H1 (cell line): ENCODE data around the gene PCDH9. TPM values are rescaled to one million over a fixed set of nuclear protein-coding genes. Genes with fewer than 3 reads are reported as not detected.

ENCODE experiments used
- CTCF ChIA-PET: fragments of 300-600 bp; sonication (Branson Sonifier 250); formaldehyde crosslinking; loops from one replicate; lab custom pipeline; 2021; ENCODE audit not compliant: partially characterized antibody; lab: Charles Lee
- POLR2A ChIA-PET: fragments of 300-600 bp; sonication (Branson Sonifier 250); formaldehyde crosslinking; loops from one replicate; lab custom pipeline; 2021; ENCODE audit warnings: inconsistent platforms; ENCODE audit not compliant: partially characterized antibody; lab: Charles Lee
- DNase-seq, 2 experiments: peaks; one replicate each; pipeline versions ENCODE4 v3.0.0 to v3.0.0-alpha.2; 2010 to 2022; ENCODE audit warnings: low spot score in 2 of 2, low read depth in 1 of 2, mixed read lengths in 1 of 2
- FAIRE-seq: peaks from 2 replicates; lab custom pipeline; 2011; peaks lifted over from hg19 to GRCh38; lab: Jason Lieb, UNC
- H2AFZ ChIP-seq: 2 replicates; pipeline ENCODE4 v1.8.1; 2012; ENCODE audit warnings: low read length, inconsistent platforms
- H2AK5ac ChIP-seq: 2 replicates; pipeline ENCODE4 v1.6.1; 2013; ENCODE audit warnings: low read depth, low read length
- H2BK120ac ChIP-seq: replicated peaks from 2 replicates; pipeline ENCODE3; 2013; ENCODE audit warnings: low read depth, low read length, inconsistent platforms
- H2BK12ac ChIP-seq: 2 replicates; pipeline ENCODE4 v1.6.1; 2013; ENCODE audit warnings: low read depth, low read length
- H2BK15ac ChIP-seq: 2 replicates; pipeline ENCODE4 v1.6.1; 2013; ENCODE audit warnings: low read length
- H2BK20ac ChIP-seq: 2 replicates; pipeline ENCODE4 v1.6.1; 2013; ENCODE audit warnings: low read length
- H2BK5ac ChIP-seq: 2 replicates; pipeline ENCODE4 v1.6.1; 2013; ENCODE audit warnings: low read depth, low read length
- H3K14ac ChIP-seq: 2 replicates; pipeline ENCODE4 v1.6.1; 2013; ENCODE audit warnings: inconsistent platforms; ENCODE audit not compliant: insufficient read length
- H3K18ac ChIP-seq: 2 replicates; pipeline ENCODE4 v1.6.1; 2013; ENCODE audit warnings: low read length; ENCODE audit errors: extremely low read depth
- H3K23ac ChIP-seq: 2 replicates; pipeline ENCODE4 v1.6.1; 2013; ENCODE audit warnings: inconsistent platforms; ENCODE audit not compliant: insufficient read length
- H3K23me2 ChIP-seq: 2 replicates; pipeline ENCODE4 v1.6.1; 2013; ENCODE audit warnings: low read depth, low read length
- H3K27ac ChIP-seq: 2 replicates; pipeline ENCODE4 v1.6.1; 2011; ENCODE audit warnings: low read depth, low read length, inconsistent platforms
- H3K27me3 ChIP-seq, 4 experiments: replicated peaks in 1 of 4; 1 replicate in 1 of 4; 2 replicates in 3 of 4; pipeline versions ENCODE4 v1.6.1 to v1.8.1; 2011 to 2013; ENCODE audit warnings: low read length in 3 of 4, mild to moderate bottlenecking in 3 of 4, inconsistent platforms in 2 of 4, mixed read lengths in 2 of 4, moderate library complexity in 1 of 4; ENCODE audit not compliant: control insufficient read depth in 3 of 4, insufficient read depth in 3 of 4; ENCODE audit errors: extremely low read depth in 1 of 4
- H3K36me3 ChIP-seq, 4 experiments: 2 replicates each; pipeline versions ENCODE4 v1.6.1 to v1.8.1; 2011 to 2013; ENCODE audit warnings: mild to moderate bottlenecking in 4 of 4, low read length in 3 of 4, moderate library complexity in 2 of 4, control low read depth in 1 of 4, inconsistent platforms in 1 of 4; ENCODE audit not compliant: insufficient read depth in 4 of 4, control insufficient read depth in 2 of 4
- H3K4ac ChIP-seq: replicated peaks from 2 replicates; pipeline ENCODE3; 2013; ENCODE audit warnings: low read length, low read depth, mixed read lengths, inconsistent platforms; ENCODE audit not compliant: insufficient read length
- H3K4me1 ChIP-seq, 4 experiments: replicated peaks in 1 of 4; 1 replicate in 1 of 4; 2 replicates in 3 of 4; pipeline versions ENCODE4 v1.6.1 to v1.8.1; 2011 to 2013; ENCODE audit warnings: low read length in 3 of 4, inconsistent platforms in 2 of 4, mixed read lengths in 1 of 4; ENCODE audit not compliant: insufficient read depth in 4 of 4, control insufficient read depth in 3 of 4
- H3K4me2 ChIP-seq, 2 experiments: 2 replicates each; pipeline versions ENCODE4 v1.6.1 to v1.8.1; 2011 to 2013; ENCODE audit warnings: low read depth in 2 of 2, low read length in 2 of 2, control low read depth in 1 of 2, inconsistent platforms in 1 of 2, mild to moderate bottlenecking in 1 of 2; ENCODE audit not compliant: insufficient read depth in 1 of 2
- H3K4me3 ChIP-seq, 4 experiments: fragments of 200-600, 300-600 bp in 1 of 4; sonication (generic), shearing (Covaris generic), sonication (Bioruptor Twin) in 1 of 4; 2 replicates each; pipeline versions ENCODE4 v1.5.1 to v1.8.1; 2011 to 2016; ENCODE audit warnings: low read length in 4 of 4, low read depth in 3 of 4, control low read depth in 2 of 4, inconsistent platforms in 2 of 4, mild to moderate bottlenecking in 2 of 4, mixed read lengths in 1 of 4, moderate library complexity in 1 of 4; ENCODE audit not compliant: insufficient read depth in 2 of 4; ENCODE audit errors: extremely low read depth in 1 of 4
- H3K56ac ChIP-seq: replicated peaks from 2 replicates; pipeline ENCODE3; 2013; ENCODE audit warnings: low read depth, mild to moderate bottlenecking, mixed read lengths, low read length, inconsistent platforms; ENCODE audit not compliant: insufficient read length
- H3K79me1 ChIP-seq: 2 replicates; pipeline ENCODE4 v1.6.1; 2013; ENCODE audit warnings: low read depth, low read length, control low read depth
- H3K79me2 ChIP-seq, 2 experiments: 2 replicates each; pipeline versions ENCODE4 v1.6.1 to v1.8.1; 2012 to 2013; ENCODE audit warnings: low read length in 2 of 2, mild to moderate bottlenecking in 2 of 2, inconsistent platforms in 1 of 2; ENCODE audit not compliant: insufficient read depth in 2 of 2, control insufficient read depth in 1 of 2
- H3K9ac ChIP-seq, 4 experiments: replicated peaks in 1 of 4; 1 replicate in 1 of 4; 2 replicates in 3 of 4; pipeline versions ENCODE4 v1.6.1 to v1.8.1; 2011 to 2013; ENCODE audit warnings: low read depth in 3 of 4, low read length in 3 of 4, control low read depth in 2 of 4, mild to moderate bottlenecking in 2 of 4, moderate library complexity in 2 of 4, inconsistent platforms in 1 of 4; ENCODE audit errors: extremely low read depth in 1 of 4
- H3K9me3 ChIP-seq, 2 experiments: 2 replicates each; pipeline versions ENCODE4 v1.6.1 to v1.8.1; 2012 to 2013; ENCODE audit warnings: mild to moderate bottlenecking in 2 of 2, moderate library complexity in 2 of 2, control low read depth in 1 of 2, inconsistent platforms in 1 of 2, low read depth in 1 of 2, low read length in 1 of 2, mixed read lengths in 1 of 2; ENCODE audit not compliant: insufficient read depth in 2 of 2
- H4K20me1 ChIP-seq, 2 experiments: replicated peaks in 1 of 2; 2 replicates each; pipeline versions ENCODE3 to v1.8.1; 2011 to 2013; ENCODE audit warnings: inconsistent platforms in 2 of 2, low read length in 2 of 2, mild to moderate bottlenecking in 1 of 2; ENCODE audit not compliant: insufficient read depth in 2 of 2, control insufficient read depth in 1 of 2
- H4K5ac ChIP-seq: 2 replicates; pipeline ENCODE4 v1.6.1; 2013; ENCODE audit warnings: low read length, low read depth, mixed read lengths, inconsistent platforms; ENCODE audit not compliant: insufficient read length
- H4K8ac ChIP-seq: 2 replicates; pipeline ENCODE4 v1.8.0; 2013; ENCODE audit warnings: mild to moderate bottlenecking, moderate library complexity, low read length, inconsistent platforms; ENCODE audit not compliant: insufficient read depth; ENCODE audit errors: extremely low read depth
- H4K91ac ChIP-seq: replicated peaks from 2 replicates; pipeline ENCODE3; 2013; ENCODE audit warnings: low read length, mixed read lengths, inconsistent platforms; ENCODE audit not compliant: insufficient read length
- BCL11A ChIP-seq, 2 experiments: IDR thresholded peaks; one replicate each; pipeline ENCODE4 v1.6.1; 2011; ENCODE audit warnings: low read depth in 2 of 2, low read length in 2 of 2, mild to moderate bottlenecking in 2 of 2
- CEBPB ChIP-seq: IDR thresholded peaks from 2 replicates; pipeline ENCODE4 v1.6.1; 2012; ENCODE audit warnings: low read depth, low read length
- KDM1A ChIP-seq: fragments of 200-600, 300-600 bp; sonication (generic); IDR thresholded peaks from 2 replicates; pipeline ENCODE4 v1.7.1; 2016; ENCODE audit warnings: mild to moderate bottlenecking, low read length, borderline replicate concordance
- KDM4A ChIP-seq: IDR thresholded peaks from one replicate; pipeline ENCODE4 v1.7.1; 2012; ENCODE audit warnings: low read depth, mild to moderate bottlenecking, moderate library complexity, low read length, inconsistent platforms; ENCODE audit not compliant: severe bottlenecking
- PHF8 ChIP-seq: fragments of 200-600 bp; sonication (generic); conservative IDR thresholded peaks from 2 replicates; pipeline ENCODE4 v1.7.1; 2012; ENCODE audit warnings: low read depth, mild to moderate bottlenecking, inconsistent platforms, low read length, moderate library complexity
- POLR2A ChIP-seq, 2 experiments: IDR thresholded peaks; 1 replicate in 1 of 2; 2 replicates in 1 of 2; pipeline ENCODE4 v1.6.1; 2011; ENCODE audit warnings: low read depth in 2 of 2, low read length in 2 of 2, mild to moderate bottlenecking in 2 of 2; ENCODE audit errors: control extremely low read depth in 1 of 2
- POLR2AphosphoS5 ChIP-seq: IDR thresholded peaks from 2 replicates; pipeline ENCODE4 v1.6.1; 2011; ENCODE audit warnings: low read depth, low read length
- RAD21 ChIP-seq, 2 experiments: IDR thresholded peaks in 1 of 2; conservative IDR thresholded peaks in 1 of 2; 2 replicates each; pipeline ENCODE4 v1.6.1; 2011; ENCODE audit warnings: low read depth in 2 of 2, low read length in 2 of 2, improper control_type of control experiment in 1 of 2, inconsistent platforms in 1 of 2, mild to moderate bottlenecking in 1 of 2, moderate library complexity in 1 of 2
- RXRA ChIP-seq: IDR thresholded peaks from 2 replicates; pipeline ENCODE4 v1.6.1; 2011; ENCODE audit warnings: low read depth, mild to moderate bottlenecking, low read length, moderate library complexity; ENCODE audit not compliant: insufficient read depth
- SP4 ChIP-seq: IDR thresholded peaks from 2 replicates; pipeline ENCODE4 v1.6.1; 2012; ENCODE audit warnings: low read length, inconsistent platforms
- TAF7 ChIP-seq: optimal IDR thresholded peaks from 2 replicates; pipeline ENCODE3; 2011; ENCODE audit warnings: low read depth, mild to moderate bottlenecking, inconsistent platforms, low read length, moderate library complexity, borderline replicate concordance
- ZNF274 ChIP-seq: IDR thresholded peaks from 2 replicates; pipeline ENCODE4 v1.7.0; 2012; ENCODE audit warnings: low read length, borderline replicate concordance; ENCODE audit errors: extremely low read depth
- WGBS, 2 experiments: shearing (Covaris generic) in 1 of 2; methylation state at CpG; one replicate each; pipeline versions ENCODE4 v1.1.6 to v1.1.7; 2013 to 2015; ENCODE audit warnings: low lambda C conversion rate in 2 of 2, mixed read lengths in 2 of 2, inconsistent platforms in 1 of 2, low coverage in 1 of 2, missing lambda C conversion rate in 1 of 2; ENCODE audit not compliant: insufficient replicate concordance in 2 of 2, insufficient coverage in 1 of 2, insufficient read length in 1 of 2; ENCODE audit errors: extremely low coverage in 1 of 2, missing lambda C conversion rate in 1 of 2; 5-methylcytosine and 5-hydroxymethylcytosine counted together
- polyA plus RNA-seq, 7 experiments: library from polyadenylated mRNA; depleted of rRNA in 3 of 7; stranded (reverse) in 5 of 7; unstranded in 2 of 7; fragments of >200 nt in 5 of 7; fragments of 200-250 nt in 2 of 7; gene quantifications; 1 replicate in 5 of 7; 2 replicates in 1 of 7; 4 replicates in 1 of 7; pipeline versions ENCODE4 v1.2.1 to v1.2.3, GENCODE V29; 2011 to 2013; ENCODE audit warnings: missing spikeins in 2 of 7, mixed read lengths in 2 of 7
- total RNA-seq: library from RNA; stranded (reverse); fragmentation: NEBNext Ultra II Directional; extraction: Animal tissue kit (Norgen Biotek cat#: 25700); gene quantifications from 2 replicates; pipeline ENCODE4 v1.2.1, GENCODE V29; 2021
- TF ChIP-seq, protein P1 (sequence below): IDR thresholded peaks from 2 replicates; pipeline ENCODE4 v1.6.1; 2012; ENCODE audit warnings: inconsistent platforms
- TF ChIP-seq, protein P2 (sequence below): IDR thresholded peaks from 2 replicates; pipeline ENCODE4 v1.6.1; 2011; ENCODE audit warnings: low read depth, mild to moderate bottlenecking, low read length; ENCODE audit not compliant: insufficient read depth

The PCDH9 gene
- total and polyA plus RNA-seq, 2 of the 8 experiments (the other 6 are each of a cell fraction or from before 2014, with no cell fraction given) = 0.12 to 0.60 TPM

DNA sequence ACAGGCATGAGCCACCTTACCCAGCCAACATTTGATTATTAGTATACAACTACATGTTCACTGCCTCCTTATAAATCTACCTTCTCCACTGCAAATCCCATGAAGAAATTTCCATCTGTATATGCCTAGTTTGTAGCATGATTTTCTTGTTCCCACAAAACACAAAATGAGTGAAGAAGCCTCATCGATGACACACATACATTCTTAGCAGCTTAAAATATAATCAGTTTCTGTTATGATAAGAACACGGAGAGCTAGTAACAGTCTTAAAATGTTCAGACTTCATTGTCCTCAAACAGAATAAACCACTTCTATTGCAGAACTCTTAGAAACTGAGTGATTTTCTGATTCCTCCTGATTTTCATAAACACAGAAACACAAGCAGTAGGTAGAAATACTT lies 740.5 kb downstream of the PCDH9 start:
- no peak overlapping the region for H4K5ac ChIP-seq
- H3K4me2 ChIP-seq = no peak overlapping the region
- no peak overlapping the region for H4K8ac ChIP-seq
- no peak overlapping the region for H4K91ac ChIP-seq
- H3K79me2 ChIP-seq = no peaks in the 10 kb centered on the region
- no peak overlapping the region for H2BK15ac ChIP-seq
- H3K36me3 ChIP-seq = no peaks in the 10 kb centered on the region; a peak in 1 of 8 replicates
- no peaks in the 10 kb centered on the region for H3K79me1 ChIP-seq
- ChIA-PET POLR2A (no interaction called here), CTCF (no interaction called here)
- H3K56ac ChIP-seq = no peak overlapping the region
- FAIRE-seq = no peak
- no peak overlapping the region for H3K4ac ChIP-seq
- H3K23ac ChIP-seq = no peak overlapping the region
- H2BK12ac ChIP-seq = no peak overlapping the region
- no peak for DNase-seq
- H3K4me1 ChIP-seq = no peaks in the 10 kb centered on the region
- H3K23me2 ChIP-seq = no peaks in the 10 kb centered on the region; the same call in 1 of the 2 replicates
- no peak overlapping the region for H2BK20ac ChIP-seq
- no peak overlapping the region for H3K9ac ChIP-seq
- H3K4me3 ChIP-seq = no peak overlapping the region
- H3K27me3 ChIP-seq = no peaks in the 10 kb centered on the region
- H3K18ac ChIP-seq = no peak overlapping the region
- H2BK120ac ChIP-seq = no peak overlapping the region
- no peak overlapping the region for H2AFZ ChIP-seq
- H3K14ac ChIP-seq = no peak overlapping the region
- WGBS, 2 experiments = 95% methylated on average over 2 of the region's 2 CpGs; no CpG with 5 or more reads in 1 of the 2 experiments
- H3K9me3 ChIP-seq = no peaks in the 10 kb centered on the region
- no peak overlapping the region for H2AK5ac ChIP-seq
- H3K27ac ChIP-seq = no peak overlapping the region
- H4K20me1 ChIP-seq = no peaks in the 10 kb centered on the region
- H2BK5ac ChIP-seq = no peak overlapping the region
- TF ChIP-seq, protein P1, sequence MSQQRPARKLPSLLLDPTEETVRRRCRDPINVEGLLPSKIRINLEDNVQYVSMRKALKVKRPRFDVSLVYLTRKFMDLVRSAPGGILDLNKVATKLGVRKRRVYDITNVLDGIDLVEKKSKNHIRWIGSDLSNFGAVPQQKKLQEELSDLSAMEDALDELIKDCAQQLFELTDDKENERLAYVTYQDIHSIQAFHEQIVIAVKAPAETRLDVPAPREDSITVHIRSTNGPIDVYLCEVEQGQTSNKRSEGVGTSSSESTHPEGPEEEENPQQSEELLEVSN = no peak
- no peak for TF ChIP-seq BCL11A (IDR thresholded peaks at IDR 0.05; ENCODE audit: low read depth in 2 of 2, low read length in 2 of 2)
- TF ChIP-seq RAD21 (IDR thresholded peaks at IDR 0.05 in 1 of 2, conservative IDR thresholded peaks at IDR 0.05 in 1 of 2; ENCODE audit: low read depth in 2 of 2, low read length in 2 of 2) = no peak
- TF ChIP-seq PHF8 = no peak
- TF ChIP-seq ZNF274 = no peak
- no peak for TF ChIP-seq CEBPB
- no peak for TF ChIP-seq KDM4A
- TF ChIP-seq TAF7 = no peak
- TF ChIP-seq POLR2A (IDR thresholded peaks at IDR 0.05; ENCODE audit: control extremely low read depth in 1 of 2, low read depth in 2 of 2, low read length in 2 of 2) = no peak
- no peak for TF ChIP-seq RXRA
- no peak for TF ChIP-seq SP4
- TF ChIP-seq, protein P2, sequence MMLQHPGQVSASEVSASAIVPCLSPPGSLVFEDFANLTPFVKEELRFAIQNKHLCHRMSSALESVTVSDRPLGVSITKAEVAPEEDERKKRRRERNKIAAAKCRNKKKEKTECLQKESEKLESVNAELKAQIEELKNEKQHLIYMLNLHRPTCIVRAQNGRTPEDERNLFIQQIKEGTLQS = no peak
- no peak for TF ChIP-seq POLR2AphosphoS5
- no peak for TF ChIP-seq KDM1A
